ENCODE results near the gene SCRN2.

Gene SCRN2

DNA sequence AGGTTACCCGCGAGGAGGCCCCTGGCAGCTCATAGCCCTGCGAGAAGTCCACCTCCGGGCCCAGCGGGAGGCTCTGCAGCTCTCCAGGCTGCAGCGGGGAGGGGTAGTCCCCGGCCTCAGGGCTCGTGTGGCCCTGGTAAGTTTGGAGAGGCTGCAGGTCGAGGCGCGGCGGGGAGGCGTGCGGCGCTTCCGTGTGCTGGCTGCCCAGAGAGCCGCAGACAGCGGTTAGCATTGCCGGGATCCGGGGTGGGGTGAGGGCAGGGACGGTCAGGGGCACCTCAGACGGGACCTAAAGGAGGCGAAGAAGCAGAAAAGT, 7.1 kb upstream of the SCRN2 start:
- in situ Hi-C loops (cut with HindIII; ENCODE audit: low sequenced_read_pairs) = no loop called here

DNA sequence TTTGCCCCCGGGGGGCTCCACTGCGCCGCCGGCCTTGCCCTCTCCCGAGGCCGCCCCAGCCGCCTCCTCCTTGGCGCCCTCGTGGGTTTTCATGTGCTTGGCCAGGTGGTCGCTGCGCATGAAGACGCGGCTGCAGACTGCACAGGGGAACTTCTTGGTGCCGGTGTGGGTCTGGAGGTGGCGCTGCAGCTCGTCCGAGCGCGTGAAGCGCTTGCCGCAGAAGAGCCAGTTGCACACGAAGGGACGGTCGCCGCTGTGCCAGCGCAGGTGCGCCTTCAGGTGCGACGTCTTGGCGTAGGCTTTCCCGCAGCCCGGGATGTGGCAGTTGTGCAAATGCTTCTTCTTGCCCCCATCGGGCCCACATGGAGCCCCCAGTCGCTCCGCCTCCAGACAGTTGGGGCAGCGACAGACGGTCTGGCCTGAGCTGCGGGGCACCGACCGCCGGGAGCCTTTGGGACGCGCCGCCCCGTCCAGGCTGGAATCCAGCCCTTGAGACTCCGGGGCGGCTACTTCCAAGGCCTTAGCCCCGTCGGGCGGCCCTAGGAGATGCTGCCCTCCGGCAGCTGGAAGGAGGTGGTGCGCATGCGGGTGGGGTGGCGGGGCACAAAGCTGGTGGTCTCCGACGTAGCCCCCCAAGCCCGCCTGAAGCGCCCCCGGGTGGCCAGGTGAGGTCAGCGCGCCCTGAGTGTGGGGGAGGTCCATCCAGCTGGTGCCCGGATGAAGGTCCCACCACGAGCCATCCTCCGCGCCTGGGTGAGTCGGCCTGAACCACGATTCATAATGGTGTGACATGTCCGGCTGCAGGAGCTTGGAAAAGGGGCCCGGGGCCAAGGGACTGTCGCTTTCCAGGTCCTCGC, 6.5 kb upstream of the SCRN2 start:
- in situ Hi-C loops (cut with HindIII; ENCODE audit: low sequenced_read_pairs) = no loop called here

GRCh38 chr17:47846716-47847340, 5.8 kb upstream of the SCRN2 start:
- in situ Hi-C loops (cut with HindIII; ENCODE audit: low sequenced_read_pairs) = no loop called here

DNA sequence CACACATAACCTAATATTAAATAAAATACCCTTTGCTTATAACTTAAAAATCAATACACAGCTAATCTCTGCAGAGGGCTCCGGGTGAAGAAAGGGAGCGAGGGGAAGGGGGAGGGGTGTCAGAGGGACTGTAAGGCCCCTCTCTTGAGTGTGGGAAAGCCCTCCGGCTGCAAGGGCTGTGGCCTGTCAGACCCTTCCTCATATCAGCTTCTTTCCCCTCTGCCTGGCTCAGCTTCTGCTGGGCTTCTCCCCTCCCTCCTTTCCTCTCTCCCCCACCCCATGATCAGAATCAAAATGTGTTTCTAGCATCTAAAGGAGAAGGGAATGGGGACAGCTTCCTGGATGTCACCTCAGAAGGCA, 4.6 kb upstream of the SCRN2 start:
- in situ Hi-C loops (cut with HindIII; ENCODE audit: low sequenced_read_pairs) = no loop called here

DNA sequence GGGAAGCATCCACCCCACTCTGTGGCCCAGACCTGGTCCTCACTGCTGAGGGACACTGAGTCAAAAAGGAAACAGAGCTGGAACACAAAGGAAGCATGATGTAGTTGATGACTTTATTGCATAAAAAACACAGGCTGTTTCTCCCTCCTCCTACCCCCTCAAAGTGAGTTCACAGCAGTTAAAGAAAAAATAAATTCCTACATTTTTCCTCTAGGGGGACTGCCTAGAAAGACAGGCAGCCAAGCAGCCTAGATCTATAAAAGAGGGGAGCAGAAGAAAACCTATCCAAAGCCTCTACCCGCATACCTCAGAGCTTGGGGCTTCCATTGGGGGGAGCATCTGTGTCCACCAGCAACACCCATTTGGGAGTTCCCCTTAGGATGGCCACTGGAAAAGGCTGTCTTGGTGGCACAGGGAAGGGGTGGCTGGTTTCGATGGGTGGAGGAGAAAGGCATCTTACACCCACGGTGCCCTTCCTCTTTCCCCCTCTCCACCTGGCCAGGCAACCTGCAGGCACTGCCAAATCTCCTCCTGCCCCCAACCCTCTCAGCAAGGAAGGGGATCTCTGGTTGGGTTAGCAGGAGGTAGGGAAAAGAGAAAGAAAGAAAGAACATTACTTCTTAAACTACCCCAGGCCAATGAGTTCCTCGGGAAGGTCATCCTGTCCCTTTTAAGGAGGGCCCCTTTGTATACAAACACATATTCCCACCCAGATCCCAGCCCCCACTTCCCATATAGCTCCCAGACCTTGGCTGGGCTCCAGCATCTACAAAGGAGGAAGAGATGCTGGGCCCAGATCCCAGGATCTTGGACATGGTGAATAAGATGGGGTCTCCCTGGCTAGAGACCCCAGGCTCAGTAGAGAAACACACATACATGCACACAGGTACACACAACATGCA, 4.0 kb upstream of the SCRN2 start:
- in situ Hi-C loops (cut with HindIII; ENCODE audit: low sequenced_read_pairs) = no loop called here

DNA sequence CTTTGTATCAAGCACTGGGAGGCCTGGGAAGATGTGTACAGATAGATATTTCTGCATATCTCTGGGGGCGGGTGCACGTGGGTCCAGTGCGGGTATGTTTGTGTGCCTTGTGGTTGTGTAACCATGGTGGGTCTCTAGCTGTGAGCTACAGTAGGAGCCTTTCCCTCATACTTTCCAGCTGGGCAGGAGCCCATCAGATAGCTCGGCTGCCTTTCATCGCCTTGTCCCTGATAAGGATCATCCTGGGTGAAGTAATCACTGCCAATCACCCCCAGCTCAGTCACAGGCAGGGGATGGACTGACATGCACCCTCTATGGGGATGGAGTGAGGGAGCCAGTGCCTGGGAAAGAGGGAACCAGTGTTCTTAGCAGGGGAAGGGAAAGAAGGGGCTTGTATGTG, 3.2 kb upstream of the SCRN2 start:
- in situ Hi-C loops (cut with HindIII; ENCODE audit: low sequenced_read_pairs) = no loop called here

DNA sequence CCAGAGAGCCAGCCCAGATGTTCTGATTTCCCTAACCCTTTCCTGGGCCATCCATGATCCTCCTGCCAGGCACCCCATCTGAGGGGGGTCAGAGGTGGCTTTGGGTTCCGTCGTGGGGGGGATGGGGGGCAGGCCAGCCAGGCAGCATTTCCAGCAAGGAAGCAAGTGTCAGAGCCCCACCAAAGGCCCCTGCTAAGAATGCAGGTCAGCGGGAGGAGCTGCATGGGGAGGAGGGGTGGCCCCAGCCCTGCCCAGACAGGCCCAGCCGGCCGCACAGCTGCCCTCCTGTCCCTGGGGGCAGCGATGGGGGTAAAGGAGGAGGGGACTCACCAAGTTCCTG, 2.3 kb upstream of the SCRN2 start:
- in situ Hi-C loops (cut with HindIII; ENCODE audit: low sequenced_read_pairs) = no loop called here

- in situ Hi-C loops (cut with HindIII; ENCODE audit: low sequenced_read_pairs) = no loop called here
Observed at GRCh38 chr17:47841488-47842291, 617 bp upstream of the SCRN2 start.

GRCh38 chr17:47840001-47840741, 902 bp downstream of the SCRN2 start:
- in situ Hi-C loops (cut with HindIII; ENCODE audit: low sequenced_read_pairs) = no loop called here

- in situ Hi-C loops (cut with HindIII; ENCODE audit: low sequenced_read_pairs) = no loop called here
Observed at GRCh38 chr17:47839071-47839470, 2.0 kb downstream of the SCRN2 start.

- in situ Hi-C loops (cut with HindIII; ENCODE audit: low sequenced_read_pairs) = no loop called here
Observed at GRCh38 chr17:47838636-47839035, 2.4 kb downstream of the SCRN2 start.

DNA sequence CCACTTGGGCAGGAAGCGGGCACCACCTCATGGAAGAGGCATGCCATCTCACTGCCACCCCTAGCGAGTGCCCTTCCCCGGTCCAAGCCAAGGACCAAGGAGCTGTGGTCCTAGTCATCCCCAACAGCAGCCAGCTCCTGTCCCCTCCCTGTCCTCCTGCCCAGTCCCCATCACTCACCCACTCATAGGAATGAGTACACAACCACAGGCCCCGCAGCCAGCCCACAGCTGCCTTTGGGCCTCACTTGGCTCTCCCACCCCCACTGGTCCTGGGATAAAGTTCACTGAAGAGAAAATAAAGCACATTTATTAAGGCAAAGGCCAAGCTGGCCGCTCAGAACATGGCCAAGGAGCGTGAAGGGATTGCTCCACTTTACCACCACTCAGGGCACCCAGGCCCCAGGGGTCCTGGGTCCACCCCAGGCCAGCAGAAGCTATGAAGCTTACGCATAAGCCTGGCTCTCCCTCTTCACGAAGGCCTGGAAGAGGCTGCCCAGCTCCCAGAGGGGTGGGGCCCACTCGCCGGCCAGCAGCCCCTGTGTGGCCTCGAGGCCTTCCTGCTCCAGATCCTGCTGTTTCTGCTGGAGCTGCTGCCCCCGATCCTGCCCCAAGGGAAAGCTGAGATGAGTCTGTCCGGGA, 3.6 kb downstream of the SCRN2 start:
- in situ Hi-C loops (cut with HindIII; ENCODE audit: low sequenced_read_pairs) = no loop called here

DNA sequence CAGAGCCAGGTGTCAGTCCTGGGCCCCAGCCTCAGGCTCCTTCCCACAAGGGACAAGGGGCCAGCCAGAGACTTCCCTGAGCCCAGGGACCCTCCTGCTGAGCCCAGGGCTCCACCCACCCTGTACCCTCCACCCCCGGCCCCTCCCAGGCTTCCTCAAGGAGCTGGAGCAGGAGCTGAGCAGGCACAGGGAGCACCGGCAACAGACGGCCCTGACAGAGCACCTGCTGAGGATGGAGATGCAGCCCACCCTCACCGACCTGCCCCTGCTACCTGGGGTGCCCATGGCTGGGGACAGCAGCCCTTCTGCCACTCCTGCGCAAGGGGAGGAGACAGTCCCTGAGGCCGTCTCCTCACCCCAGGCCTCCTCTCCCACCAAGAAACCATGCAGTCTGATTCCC, 4.5 kb downstream of the SCRN2 start:
- in situ Hi-C loops (cut with HindIII; ENCODE audit: low sequenced_read_pairs) = no loop called here

- in situ Hi-C loops (cut with HindIII; ENCODE audit: low sequenced_read_pairs) = no loop called here
Observed at GRCh38 chr17:47834756-47835155, 6.3 kb downstream of the SCRN2 start.

DNA sequence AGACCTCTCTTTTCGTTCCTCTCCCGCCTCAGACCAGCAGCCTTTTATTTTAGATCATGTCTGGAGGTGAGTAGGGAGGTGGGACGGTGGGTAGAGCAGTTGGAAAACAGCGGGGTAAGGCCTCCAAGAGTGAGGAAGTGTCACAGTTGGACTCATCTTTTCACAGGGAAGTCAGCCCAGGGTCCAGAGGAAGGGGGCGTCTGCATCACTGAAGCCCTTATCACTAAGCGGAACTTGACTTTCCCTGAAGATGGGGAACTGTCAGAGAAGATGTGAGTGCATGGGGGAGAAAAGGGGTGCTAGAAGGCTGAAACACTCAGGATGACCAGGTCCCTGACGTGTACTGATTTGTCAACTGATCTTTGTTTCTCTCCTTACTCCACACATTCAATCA, 9.1 kb downstream of the SCRN2 start:
- in situ Hi-C loops (cut with HindIII; ENCODE audit: low sequenced_read_pairs) = no loop called here

GRCh38 chr17:47831003-47831933, 9.8 kb downstream of the SCRN2 start, which contains the start of the genes LRRC46 and MRPL10:
Gene LRRC46, plus strand, starts transcription at chr17:47831670. Its CDS starts 320 bp downstream, at chr17:47831990.
Gene MRPL10, minus strand, starts transcription at chr17:47831541. Its CDS starts 30 bp downstream, at chr17:47831511.
- in situ Hi-C loops (cut with HindIII; ENCODE audit: low sequenced_read_pairs) = no loop called here

- in situ Hi-C loops (cut with HindIII; ENCODE audit: low sequenced_read_pairs) = no loop called here
Observed at GRCh38 chr17:47830396-47831002, 10.6 kb downstream of the SCRN2 start.

DNA sequence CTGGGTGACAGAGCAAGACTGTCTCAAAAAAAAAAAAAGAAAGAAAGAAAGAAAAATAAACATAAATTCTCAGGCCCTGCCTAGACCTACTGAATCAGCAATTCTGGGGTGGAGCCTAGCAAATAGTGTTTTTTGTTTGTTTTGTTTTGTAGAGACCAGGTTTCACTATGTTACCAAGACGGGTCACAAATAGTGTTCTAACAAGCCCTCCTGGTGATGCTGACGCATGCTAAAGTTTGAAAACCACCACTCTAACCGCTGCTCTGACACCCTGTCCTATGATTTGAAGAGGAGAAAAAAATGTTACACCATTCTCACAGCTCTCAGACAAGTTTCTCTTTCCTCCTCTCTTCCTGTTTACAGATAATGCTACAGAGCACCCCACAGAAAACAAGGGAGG, 11.2 kb downstream of the SCRN2 start:
- in situ Hi-C loops (cut with HindIII; ENCODE audit: low sequenced_read_pairs) = no loop called here

All from DLD1 (cell line).